Measurements from ENCODE around the gene FLRT3.
A peak's percentile ranks its signal among the peaks of the same experiment; 100 is the strongest.

The FLRT3 gene

DNA sequence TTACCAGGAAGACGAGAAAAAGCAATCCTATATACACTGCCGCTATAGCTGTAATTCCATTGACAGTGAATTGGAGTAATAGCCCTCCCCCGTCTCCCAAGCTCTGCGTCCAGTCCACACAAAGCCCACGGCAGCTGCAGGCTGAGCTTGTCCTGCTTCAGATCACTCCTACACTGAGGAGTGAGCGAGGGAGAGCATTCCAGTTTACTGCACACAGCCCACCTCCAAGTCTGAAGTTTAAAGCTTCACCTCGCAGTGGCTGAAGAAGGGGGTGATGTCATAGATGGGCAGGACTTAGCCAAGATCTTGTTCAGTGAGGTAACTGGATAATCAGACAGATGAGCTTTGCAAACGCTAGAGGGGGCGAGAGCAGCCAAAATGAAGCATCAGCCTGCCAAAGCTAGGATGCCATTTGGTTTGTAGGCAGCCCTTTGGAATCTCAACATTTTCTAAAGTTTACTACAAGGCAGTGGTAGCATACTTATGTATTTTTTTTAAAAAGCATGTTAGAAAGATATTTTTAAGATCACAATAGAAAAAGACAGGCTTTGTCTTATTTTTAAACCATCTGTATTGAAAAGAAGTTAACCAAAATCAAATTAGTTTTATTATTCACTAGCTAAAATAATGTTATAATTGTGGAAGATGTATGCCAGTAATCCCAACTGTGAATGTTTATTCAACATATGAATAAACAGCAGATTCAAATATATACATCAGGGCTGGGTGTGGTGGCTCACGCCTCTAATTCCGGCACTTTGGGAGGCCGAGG, at the start of gene FLRT3:
Gene FLRT3, minus strand, starts transcription at position 213 of the 772 bp plus-strand sequence. CDS start 10,106 bp downstream, outside the sequence.
- FAIRE-seq, result peak; percentile 96

DNA sequence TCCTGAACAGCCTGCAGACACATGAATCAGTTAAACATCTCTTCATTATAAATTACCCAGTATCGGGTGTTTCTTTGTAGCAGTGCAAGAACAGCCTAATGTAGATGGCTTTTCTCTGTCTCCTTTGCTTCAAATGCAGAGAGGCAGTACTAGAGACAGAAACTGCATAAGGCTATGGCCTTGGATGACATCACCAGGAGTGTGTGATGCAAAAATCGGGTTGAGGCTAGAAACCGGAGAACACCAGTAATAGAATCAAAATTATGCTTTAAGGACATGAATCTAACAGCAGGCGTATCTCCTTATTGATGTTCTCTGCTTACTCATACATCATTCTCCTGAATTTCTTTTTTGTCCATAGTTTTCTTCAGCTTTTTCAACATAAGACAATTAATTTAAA, 49.3 kb upstream of the FLRT3 start:
- FAIRE-seq, result no peak

DNA sequence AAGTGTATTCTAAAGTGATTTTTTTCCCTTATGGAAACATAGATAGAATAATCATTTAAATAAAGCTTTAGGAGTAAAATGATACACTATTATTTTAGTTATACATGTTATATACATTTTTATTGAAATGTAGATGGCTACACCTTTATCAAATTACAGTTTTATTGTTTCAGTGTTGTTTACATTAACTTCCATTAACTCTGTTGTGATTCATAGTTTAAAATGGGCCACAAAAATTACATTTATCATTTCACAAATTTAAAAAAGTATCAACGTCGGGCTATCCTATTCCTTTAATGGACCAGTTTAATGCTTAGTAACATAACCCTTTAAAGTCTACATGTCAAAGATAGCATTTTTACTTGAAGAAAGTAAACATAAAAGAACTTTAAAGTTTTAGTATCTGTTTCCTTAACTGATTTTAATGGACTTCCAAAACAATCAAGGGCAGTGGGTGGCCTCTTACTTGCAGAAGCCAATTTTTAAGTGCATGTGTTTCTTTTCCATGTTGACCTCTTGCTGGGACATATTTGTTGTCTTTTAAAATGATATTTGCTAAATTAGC, 47.8 kb upstream of the FLRT3 start:
- peak; percentile 4 for FAIRE-seq

DNA sequence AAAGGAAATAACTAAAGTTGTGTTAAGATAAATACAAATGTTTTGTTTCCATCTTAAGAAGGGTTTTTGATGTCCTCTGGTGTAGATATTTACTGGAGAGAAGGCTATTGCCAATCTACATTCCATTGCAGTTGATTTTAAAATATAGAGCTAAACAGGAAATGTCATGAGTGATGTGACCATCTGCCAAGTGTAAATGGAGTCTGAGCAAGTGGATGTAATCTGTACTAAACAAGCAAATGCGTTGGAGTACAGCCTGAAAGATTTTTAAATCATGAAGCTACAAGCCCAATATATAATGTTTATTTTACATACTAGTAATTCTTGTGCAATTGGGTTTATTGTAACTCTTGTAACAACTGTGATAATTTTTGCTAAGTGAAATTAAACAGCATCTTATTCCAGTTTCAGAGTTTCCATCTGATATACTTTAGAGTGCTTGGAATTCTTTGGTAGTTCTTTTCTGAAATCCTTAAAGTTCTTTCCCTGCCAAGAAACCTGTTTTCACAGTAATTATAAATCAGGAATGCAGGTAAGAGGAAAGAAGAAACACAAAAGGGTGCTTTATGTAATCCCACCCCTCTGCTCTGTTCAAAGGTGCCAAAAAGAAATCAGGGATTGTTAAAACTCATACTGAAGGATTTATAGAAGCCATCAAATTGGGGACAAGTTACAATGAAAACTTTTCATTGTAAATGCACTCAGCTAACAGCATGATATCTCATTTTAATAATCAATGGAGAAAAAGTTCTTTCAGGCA, 47.2 kb upstream of the FLRT3 start:
- FAIRE-seq, result no peak

DNA sequence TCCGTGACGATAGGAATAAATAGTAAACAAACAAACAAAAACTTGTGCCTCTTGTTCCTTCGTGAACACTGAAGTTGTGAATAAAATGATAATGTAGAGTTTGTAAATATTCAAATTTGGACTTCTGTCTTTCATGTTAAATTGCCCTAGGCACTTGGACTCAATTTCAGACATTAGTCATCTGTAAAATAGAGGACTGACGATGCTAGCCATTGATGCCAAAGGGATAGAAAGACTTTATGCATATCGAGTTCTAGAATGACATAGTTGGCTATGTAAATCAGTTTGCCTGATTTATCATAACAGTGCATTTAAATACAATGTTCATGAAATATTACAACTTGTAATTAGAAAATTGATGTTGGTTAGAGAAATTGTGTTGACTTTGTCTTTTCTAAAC, 45.9 kb upstream of the FLRT3 start:
- FAIRE-seq, result no peak

DNA sequence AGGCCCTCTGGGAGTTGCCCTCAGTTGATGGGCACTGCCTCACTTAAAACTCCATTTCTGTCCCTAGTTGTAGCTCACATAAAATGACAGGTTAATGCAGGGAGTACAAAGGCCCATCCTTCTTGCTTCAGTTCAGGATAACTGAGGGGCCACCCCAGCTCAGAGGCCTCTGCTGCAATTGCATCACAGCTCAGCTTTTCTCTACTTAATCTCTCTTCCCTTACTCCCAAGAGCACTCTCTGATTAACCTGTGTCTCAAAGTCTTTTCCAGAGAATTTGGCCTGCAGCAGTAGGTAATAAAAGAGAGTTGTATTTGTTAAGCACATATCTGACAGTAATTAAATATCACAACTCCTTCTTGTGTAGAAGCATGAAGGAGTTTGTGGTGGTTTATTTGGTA, 40.9 kb upstream of the FLRT3 start:
- FAIRE-seq, result no peak

DNA sequence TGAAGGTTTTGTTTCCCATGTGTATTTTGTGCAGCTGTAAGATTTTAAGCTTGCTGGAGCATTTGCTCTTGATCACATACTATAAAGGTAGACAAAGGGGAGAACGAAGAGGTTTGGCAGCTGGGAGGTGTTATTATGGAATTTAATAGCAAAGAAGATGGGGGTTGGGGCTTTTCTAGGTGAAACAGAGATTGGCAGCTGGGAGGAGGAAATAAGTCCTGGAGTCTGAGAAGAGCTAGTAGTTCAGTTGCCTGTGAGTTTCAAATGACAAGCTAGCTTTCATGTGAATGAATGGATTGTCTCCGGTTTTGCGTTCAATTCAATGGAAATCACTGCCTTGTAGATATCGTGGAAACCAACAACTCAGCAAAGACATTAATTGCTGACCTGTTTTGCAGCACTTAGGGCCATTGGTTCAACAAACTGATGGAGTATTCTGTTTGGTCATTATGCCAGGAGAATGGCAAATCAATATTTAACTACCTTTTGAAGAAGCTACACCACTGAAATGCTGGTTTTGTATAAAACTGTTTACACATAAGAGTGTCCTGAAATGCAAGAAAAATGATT, 38.1 kb upstream of the FLRT3 start:
- FAIRE-seq, result no peak

DNA sequence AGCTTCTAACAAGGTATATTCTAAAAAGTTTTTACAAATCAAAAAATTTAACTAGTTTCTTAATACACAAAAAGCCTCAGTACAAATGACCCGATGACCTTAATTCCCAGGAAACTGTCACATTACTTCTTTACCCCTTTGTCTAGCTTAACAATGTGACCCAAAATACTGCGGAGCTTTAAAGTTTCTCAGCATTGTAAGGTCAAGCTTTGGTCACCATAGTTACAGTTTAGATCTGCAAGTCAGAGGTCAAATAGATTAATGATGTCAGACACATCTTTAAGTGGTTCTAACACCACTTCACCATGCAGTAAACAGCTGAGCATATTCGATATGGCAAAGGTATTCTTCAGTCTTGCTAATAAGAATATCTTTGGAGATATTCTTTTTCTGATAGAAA, 36.8 kb upstream of the FLRT3 start:
- no peak for FAIRE-seq

DNA sequence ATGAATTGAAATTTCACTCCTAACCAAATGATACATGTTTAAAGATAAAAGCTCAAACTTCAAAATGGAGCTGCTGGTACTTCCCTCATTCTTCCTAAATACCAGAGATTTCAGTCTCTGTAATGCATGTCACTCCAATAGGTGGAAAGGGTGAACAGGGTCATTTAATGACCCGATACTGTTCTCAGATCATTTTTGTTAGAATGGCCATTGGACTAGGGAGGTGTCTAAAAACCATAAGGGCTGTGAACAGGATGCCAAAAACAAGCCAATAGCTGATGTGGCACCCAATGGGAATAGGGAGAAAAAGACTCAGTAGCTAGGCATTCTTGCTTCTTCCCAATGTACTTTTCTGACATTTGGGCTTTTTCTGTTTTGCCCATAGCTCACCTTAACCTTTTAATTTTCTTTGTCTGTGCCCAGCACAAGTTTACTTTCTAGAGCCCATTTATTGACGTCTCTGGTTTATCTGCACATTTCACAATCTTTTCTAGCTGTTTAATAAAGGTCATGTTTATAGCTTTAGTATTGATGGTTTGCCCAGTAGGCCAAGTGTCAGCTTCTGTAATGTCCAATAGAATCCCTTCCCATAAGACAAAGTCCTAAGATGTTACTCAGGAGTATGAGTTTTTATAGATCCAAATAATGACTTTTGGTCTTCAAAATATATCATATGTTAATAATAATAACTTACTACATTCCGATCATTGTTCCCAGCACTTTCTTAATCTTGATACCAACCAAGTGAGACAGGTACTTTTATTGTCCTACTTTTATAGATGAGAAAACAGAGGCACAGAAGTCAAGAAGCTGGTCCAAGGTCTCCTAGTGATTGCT, 24.3 kb upstream of the FLRT3 start:
- FAIRE-seq, result no peak

DNA sequence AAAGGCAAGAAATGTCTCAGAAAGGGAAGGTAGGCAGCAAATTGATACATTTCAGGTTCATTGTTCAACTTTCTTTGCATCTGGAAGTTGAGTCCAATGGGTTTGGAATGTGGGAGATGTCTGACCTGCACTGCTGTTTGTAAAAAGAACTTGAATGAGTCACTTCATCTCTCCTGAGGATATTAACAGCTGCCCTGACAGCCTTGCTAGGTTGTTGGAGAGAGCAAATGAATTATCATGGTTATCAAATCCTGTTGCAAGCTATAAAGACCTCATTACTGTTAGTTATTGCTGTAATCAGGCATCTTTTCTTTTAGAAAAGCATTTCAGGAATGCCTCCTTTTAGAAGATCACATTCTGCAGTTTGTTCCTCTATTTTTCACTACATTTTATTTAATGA, 23.0 kb upstream of the FLRT3 start:
- FAIRE-seq, result no peak

DNA sequence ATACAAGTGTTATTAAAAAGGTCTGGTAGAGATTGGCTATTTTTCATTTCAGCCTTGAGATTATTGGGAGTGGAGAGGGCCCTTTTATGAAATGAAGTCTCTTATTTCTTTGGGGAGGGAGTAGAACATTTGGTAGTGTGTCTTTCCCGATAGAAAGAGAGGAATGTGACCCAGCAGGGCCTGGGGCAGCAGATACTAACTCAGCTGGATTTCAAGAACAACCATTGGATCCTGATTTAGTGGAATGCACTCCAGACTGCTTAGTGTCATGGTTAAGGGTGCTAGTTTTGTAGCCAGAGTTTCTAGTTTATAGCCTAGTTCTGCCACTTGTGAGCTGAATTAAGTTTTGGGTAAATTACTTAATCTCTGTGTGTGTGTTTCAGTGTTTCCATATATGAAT, 18.4 kb upstream of the FLRT3 start:
- FAIRE-seq, result no peak

DNA sequence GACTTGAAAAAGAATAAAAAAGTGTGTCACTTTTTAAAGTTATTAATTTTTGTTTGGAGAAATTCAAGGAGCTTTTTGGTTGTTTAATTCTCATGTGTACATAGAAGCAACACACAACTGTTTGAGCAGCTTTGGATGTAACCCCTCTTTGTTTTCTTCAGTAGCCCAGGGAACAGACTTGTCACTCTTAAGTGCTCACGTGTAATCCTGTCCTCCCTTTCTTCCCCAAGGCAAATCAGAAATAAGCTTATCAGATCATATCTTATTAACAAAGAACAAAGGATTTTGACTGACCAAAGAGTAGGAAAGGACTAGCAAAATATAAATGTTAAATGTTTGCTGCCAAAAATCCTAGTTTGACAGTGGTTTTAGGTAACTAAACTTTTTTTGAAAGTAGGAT, 7.3 kb upstream of the FLRT3 start:
- no peak for FAIRE-seq

DNA sequence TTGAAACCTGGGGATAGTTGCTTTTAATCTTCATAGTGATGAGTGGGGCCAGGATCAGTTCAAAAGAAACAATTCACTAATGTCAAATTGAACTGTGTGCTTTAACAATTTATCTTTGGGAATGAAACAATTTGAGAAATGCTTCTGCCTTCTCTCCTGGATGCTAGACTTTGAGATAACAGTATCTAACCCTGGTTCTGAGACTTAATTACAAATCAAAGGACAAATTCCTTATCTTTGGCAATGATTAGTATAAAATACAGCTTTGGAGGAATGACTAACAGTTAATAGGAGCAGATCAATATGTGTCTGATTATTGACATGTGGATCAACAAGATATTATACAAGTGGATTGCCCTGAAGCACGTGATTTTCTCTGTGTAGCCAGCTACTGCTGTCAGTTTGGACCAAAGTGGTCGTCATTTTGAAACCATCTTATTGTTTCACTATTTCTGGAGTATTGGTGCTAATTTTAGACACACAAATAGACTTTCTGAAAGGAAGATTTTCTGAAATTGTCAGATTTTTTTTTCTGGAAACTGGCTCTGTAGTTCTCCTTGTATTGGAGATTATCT, 6.2 kb upstream of the FLRT3 start:
- no peak for FAIRE-seq

DNA sequence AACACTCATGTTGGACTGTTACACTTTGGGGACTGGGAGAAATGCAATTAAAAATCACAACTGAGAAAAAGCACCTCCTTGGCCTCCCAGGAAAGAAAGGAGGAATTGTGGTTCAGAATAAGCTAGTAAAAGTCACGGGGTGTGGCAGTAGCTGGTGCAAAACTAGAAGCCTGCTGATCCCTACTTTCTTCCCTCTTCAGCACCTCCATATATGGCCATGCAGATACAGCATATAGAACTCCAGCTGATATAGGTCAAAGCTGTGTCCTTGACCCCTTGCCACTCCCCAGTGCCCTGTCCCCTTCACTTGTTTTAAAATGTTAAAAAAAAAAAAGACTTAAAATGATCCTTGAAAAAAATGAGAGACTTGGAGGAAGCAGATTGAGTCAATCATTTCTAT, 5.5 kb upstream of the FLRT3 start:
- FAIRE-seq, result no peak

DNA sequence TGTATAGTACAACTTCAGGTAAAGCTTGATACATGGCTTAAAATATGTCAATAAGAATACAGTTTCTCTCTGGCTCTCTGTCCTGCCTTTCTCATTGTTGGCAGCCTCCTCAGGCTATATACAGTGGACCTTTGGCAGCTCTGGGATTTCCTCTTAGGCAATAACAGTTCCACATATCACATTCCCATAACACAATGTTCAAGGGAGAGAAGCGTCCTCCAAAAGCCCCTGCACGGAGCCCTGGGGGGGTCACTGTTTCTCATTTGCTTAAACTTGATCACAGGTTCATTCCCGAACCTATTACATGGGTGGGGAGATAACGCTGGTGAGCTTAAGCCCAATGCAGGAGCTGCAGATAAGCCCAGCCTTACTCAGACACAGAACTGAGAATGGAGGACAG, 4.4 kb upstream of the FLRT3 start:
- FAIRE-seq, result no peak

DNA sequence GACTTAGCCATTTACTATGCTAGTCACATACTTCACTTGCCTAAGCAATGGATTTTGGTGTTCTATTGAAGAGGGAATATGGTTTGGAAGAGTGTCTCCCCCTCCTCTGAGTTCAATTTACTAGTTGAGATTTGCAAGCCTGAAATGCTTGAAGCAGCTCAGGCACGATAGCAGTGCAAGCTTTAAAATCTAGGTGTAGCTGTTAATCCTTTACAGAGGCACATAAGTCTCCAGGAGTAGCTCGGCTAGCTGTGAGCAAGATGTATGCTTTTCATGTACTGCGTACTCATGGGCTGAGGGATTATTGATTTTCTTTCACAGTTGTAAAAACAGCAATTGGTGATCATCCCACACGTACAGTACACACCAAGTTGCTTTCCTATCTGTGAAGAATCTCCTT, 726 bp downstream of the FLRT3 start:
- FAIRE-seq, result no peak

DNA sequence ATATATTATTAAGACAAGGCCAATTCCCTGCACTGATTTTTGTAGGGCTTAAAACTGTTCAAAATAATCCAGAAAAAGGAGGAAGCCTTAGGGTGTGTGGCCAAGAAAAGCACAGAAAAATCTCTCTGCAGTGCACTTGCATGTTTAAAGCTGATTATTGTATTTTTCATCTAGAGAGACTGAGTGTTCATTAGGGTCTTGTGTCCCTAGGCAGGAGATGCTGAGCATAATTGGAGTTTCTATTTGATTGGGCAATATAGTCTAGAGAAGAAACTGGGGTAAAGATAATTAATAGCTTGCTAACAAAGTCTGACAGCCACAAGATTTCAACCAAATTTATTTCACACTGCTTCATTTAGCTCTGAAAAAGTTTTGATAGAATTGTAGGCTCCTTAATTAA, 2.4 kb downstream of the FLRT3 start:
- FAIRE-seq, result no peak

DNA sequence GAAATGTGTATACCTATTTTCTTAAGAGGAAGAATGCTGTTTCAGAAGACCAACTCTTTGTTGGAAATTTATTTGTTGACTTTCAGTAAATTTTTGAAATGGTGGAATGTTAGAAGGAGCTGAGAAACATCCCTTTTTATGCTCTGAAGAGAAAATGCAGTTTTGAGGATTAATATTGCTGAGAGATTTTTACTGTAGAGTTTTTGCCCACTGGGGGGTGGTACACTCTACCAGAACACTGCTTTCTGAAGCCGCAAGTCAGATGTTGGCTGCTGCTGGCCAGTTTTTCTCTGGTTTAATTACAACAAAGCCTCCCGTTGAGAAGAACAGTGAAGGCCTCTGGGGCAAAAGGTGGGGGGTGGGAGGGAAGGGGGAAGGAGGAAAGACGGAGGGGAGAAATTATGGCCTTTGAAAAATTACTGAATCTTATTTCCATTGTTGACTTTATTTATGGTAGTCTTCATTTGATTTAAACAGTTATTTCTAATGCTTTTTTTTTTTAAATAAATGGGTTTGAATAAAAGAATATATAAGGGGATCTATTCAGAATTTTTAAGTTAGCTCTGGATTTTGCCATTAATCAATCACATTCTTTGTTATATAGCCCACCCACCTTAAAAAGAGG, 3.0 kb downstream of the FLRT3 start:
- no peak for FAIRE-seq

DNA sequence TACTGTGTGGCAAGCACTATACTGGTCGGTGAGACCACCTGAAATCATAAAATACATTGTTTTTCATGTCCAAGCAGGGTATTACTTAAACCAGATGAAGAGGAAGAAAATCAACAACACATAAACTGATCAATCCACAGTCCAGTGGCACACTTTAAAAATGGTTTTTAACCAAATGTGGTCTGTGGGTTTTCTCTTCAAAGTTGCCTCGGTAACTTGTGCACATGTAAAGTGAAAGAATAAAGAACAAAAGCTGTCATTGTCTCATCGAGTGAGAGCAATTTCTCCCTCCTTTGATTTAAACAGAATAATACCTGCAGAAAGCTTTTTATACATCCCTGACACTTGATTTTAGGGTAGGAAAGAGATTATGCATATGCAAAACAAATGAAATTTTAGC, 3.7 kb downstream of the FLRT3 start:
- FAIRE-seq, result no peak

DNA sequence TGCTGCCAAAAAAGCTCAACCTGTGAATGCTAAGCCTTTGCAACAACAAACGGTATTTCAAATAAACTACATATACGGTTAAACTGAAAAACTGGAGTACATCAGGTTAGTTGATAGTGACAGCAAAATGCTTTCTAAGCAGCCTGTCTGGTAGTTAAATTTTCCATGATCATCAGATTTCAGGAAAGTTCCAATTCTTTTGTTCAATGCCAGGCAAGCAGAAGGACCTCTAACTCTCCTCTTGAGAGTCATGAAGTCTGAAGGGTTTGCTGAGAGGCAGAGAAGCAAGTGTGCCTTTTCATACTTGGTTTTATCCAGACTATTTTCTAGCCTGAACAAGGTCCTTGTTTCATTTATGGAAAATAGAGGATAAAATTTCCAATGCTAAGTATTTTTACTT, 4.5 kb downstream of the FLRT3 start:
- FAIRE-seq, result no peak

DNA sequence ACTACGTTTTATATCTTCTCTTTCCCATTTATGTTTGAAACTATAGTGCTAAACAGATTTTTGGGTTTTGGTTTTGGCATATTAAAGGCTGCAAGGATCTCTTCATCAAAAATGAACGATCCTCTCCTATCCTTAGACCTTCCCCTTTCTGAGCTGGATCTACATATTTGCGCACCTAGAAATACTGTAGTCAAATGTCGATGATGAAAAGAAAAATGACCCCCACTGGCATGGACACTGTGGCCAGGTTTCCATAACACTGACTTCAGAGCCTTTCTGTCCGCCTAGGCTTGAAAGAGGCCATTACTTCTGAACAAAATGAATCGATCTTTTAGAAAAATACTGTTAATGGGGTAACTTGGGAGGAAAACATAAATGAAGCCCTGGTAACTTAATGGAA, 5.8 kb downstream of the FLRT3 start:
- FAIRE-seq, result no peak

DNA sequence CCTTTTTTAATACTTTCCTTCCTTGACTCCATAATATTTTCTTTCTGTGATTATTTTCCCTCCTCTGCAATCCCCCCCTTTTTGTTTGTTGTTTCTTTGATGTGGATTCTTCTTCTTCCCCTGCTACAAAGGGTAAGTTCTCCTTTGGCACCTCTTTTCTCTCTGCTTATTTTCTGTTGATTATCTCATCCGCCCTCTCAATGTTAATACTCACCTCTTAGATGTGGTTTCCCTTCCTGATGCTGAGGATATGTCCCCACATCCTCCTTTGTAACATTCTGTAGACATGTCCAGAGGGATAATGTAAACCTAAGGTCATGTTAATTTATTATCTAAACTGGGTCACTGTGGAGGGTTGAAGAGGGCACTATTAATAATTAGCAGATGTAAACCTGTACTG, 17.7 kb downstream of the FLRT3 start:
- FAIRE-seq, result no peak

All from endometrium (tissue), 2 donors.